GM19351 (cell line): ENCODE measurements around the gene PLXNB3.
A peak's percentile ranks its signal among the peaks of the same experiment; 100 is the strongest.
"Not testable (repeated sequence)": the region's sequence is repeated elsewhere in the genome, so short reads cannot be mapped to it uniquely, and the experiment has no call there.

Experiments
- ATAC-seq: cut with Tn5 transposase; IDR thresholded peaks from one replicate; pipeline ENCODE4 v1.9.1; 2021; ENCODE audit warnings: mild to moderate bottlenecking, moderate library complexity; ENCODE audit not compliant: unreplicated experiment

The PLXNB3 gene

GRCh38 chrX:153731845-153732215, 32.2 kb upstream of the PLXNB3 start:
- ATAC-seq, result no peak

GRCh38 chrX:153732401-153732800, 31.6 kb upstream of the PLXNB3 start:
- no peak for ATAC-seq

- ATAC-seq, result no peak
Measured at GRCh38 chrX:153733651-153734240, 30.3 kb upstream of the PLXNB3 start.

GRCh38 chrX:153734871-153735270, 29.2 kb upstream of the PLXNB3 start:
- ATAC-seq, result no peak

GRCh38 chrX:153735274-153735673, 28.8 kb upstream of the PLXNB3 start:
- peak; percentile 75 for ATAC-seq

GRCh38 chrX:153736071-153736820, 27.8 kb upstream of the PLXNB3 start:
- ATAC-seq, result no peak

GRCh38 chrX:153736871-153737441, 27.1 kb upstream of the PLXNB3 start:
- ATAC-seq, result no peak

GRCh38 chrX:153738056-153738605, 25.9 kb upstream of the PLXNB3 start:
- no peak for ATAC-seq

GRCh38 chrX:153739754-153740486, 24.1 kb upstream of the PLXNB3 start:
- no peak for ATAC-seq

- no peak for ATAC-seq
Measured at GRCh38 chrX:153740631-153741222, 23.3 kb upstream of the PLXNB3 start.

GRCh38 chrX:153741446-153741845, 22.6 kb upstream of the PLXNB3 start:
- ATAC-seq, result no peak

GRCh38 chrX:153742111-153742510, 21.9 kb upstream of the PLXNB3 start:
- ATAC-seq, result not testable (repeated sequence)

GRCh38 chrX:153742796-153743467, 21.1 kb upstream of the PLXNB3 start:
- not testable (repeated sequence) for ATAC-seq

- not testable (repeated sequence) for ATAC-seq
Measured at GRCh38 chrX:153743468-153744209, 20.4 kb upstream of the PLXNB3 start.

- no peak for ATAC-seq
Measured at GRCh38 chrX:153744210-153745066, 19.6 kb upstream of the PLXNB3 start.

GRCh38 chrX:153745067-153745433, 19.0 kb upstream of the PLXNB3 start:
- ATAC-seq, result not testable (repeated sequence)

GRCh38 chrX:153746359-153746758, 17.7 kb upstream of the PLXNB3 start:
- no peak for ATAC-seq

GRCh38 chrX:153746991-153747390, 17.1 kb upstream of the PLXNB3 start:
- ATAC-seq, result not testable (repeated sequence)

- ATAC-seq, result not testable (repeated sequence)
Measured at GRCh38 chrX:153749017-153749416, 15.0 kb upstream of the PLXNB3 start.
